Suprapubic skin (tissue), 4 donors: Measurements from ENCODE around the gene CNTN4.

Source experiments
- EP300 ChIP-seq: sonication (generic); formaldehyde crosslinking; IDR thresholded peaks from one replicate; pipeline ENCODE4 v1.6.1; 2017; ENCODE audit warnings: antibody characterized with exemption
- POLR2A ChIP-seq, 2 donors: fragments of 450-650 bp; IDR thresholded peaks; one replicate each; pipeline ENCODE4 v1.6.1; 2017; ENCODE audit warnings: antibody characterized with exemption in 2 of 2, mild to moderate bottlenecking in 2 of 2, moderate library complexity in 2 of 2
- POLR2AphosphoS5 ChIP-seq, 3 donors: sonication (generic); formaldehyde crosslinking; IDR thresholded peaks; one replicate each; pipeline ENCODE4 v1.6.1; 2017; ENCODE audit warnings: antibody characterized with exemption in 3 of 3
- TF ChIP-seq, protein P1 (sequence below), 2 donors: fragments of 200-600 bp in 1 of 2; fragments of 450-650 bp in 1 of 2; sonication (generic) in 1 of 2; IDR thresholded peaks; one replicate each; pipeline ENCODE4 v1.5.1; 2016 to 2019; ENCODE audit warnings: antibody characterized with exemption in 2 of 2, mild to moderate bottlenecking in 1 of 2, moderate library complexity in 1 of 2

DNA sequence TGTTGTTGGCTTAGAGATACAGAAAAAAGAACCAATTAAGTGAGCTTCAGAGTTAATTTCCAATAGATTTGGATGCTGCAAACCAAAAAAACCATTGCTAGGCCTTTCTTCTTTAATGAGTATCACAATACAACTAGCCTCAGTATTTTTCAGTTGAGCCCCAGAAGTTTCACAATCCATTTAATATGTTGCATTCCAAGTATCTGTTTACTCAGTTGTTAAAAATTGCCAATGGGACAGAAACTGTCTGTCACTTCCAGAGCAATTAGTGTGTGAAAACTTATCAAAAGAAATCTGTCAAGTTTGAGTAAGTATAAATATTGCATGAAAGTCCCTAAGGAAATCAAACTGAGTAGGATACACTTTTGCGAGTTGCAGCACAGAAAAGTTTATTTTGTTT is 763.7 kb downstream of the CNTN4 start:
- no peak for TF ChIP-seq POLR2A (IDR thresholded peaks at IDR 0.05)
- TF ChIP-seq, protein P1, sequence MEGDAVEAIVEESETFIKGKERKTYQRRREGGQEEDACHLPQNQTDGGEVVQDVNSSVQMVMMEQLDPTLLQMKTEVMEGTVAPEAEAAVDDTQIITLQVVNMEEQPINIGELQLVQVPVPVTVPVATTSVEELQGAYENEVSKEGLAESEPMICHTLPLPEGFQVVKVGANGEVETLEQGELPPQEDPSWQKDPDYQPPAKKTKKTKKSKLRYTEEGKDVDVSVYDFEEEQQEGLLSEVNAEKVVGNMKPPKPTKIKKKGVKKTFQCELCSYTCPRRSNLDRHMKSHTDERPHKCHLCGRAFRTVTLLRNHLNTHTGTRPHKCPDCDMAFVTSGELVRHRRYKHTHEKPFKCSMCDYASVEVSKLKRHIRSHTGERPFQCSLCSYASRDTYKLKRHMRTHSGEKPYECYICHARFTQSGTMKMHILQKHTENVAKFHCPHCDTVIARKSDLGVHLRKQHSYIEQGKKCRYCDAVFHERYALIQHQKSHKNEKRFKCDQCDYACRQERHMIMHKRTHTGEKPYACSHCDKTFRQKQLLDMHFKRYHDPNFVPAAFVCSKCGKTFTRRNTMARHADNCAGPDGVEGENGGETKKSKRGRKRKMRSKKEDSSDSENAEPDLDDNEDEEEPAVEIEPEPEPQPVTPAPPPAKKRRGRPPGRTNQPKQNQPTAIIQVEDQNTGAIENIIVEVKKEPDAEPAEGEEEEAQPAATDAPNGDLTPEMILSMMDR (IDR thresholded peaks at IDR 0.05): no peak
- no peak for TF ChIP-seq EP300
- no peak for TF ChIP-seq POLR2AphosphoS5 (IDR thresholded peaks at IDR 0.05)
